NT2/D1 (cell line): Measurements from ENCODE around the gene SLC9A1.

Experiments
- SUZ12 ChIP-seq: IDR thresholded peaks from 2 replicates; pipeline ENCODE4 v1.6.1; 2011; ENCODE audit not compliant: insufficient read length, insufficient read depth; ENCODE audit errors: extremely low read depth
- YY1 ChIP-seq: IDR thresholded peaks from 2 replicates; pipeline ENCODE4 v1.6.1; 2011; ENCODE audit not compliant: insufficient read length, insufficient read depth
- ZNF274 ChIP-seq: IDR thresholded peaks from 2 replicates; pipeline ENCODE4 v1.6.1; 2011; ENCODE audit warnings: mild to moderate bottlenecking, low read depth, low read length

GRCh38 chr1:27161594-27161993 lies 6.7 kb upstream of the SLC9A1 start:
- no peak for TF ChIP-seq ZNF274
- no peak for TF ChIP-seq YY1
- no peak for TF ChIP-seq SUZ12
